Hepatocyte (in vitro differentiated cells): Measurements from ENCODE around the gene EHMT2. TPM values are rescaled to one million over a fixed set of nuclear protein-coding genes. Genes with fewer than 3 reads are reported as not detected.

Experiments used
- DNase-seq: peaks from one replicate; pipeline ENCODE4 v3.0.0-alpha.2; 2016; ENCODE audit warnings: low spot score
- H2AFZ ChIP-seq: fragments of 200-600 bp; sonication (generic); 2 replicates; pipeline ENCODE4 v1.6.0; 2016; ENCODE audit warnings: antibody characterized with exemption, mild to moderate bottlenecking
- H3K27ac ChIP-seq: fragments of 200-600 bp; sonication (generic); 2 replicates; pipeline ENCODE4 v1.5.1; 2016; ENCODE audit warnings: mild to moderate bottlenecking
- H3K27me3 ChIP-seq: fragments of 200-600 bp; sonication (generic); 2 replicates; pipeline ENCODE4 v1.6.1; 2016
- H3K36me3 ChIP-seq: fragments of 200-600 bp; sonication (generic); replicated peaks from 2 replicates; pipeline ENCODE4 v1.5.1; 2016; ENCODE audit warnings: low read depth; ENCODE audit not compliant: insufficient read depth
- H3K4me1 ChIP-seq: fragments of 200-600 bp; sonication (generic); 2 replicates; pipeline ENCODE4 v1.5.1; 2016; ENCODE audit warnings: mild to moderate bottlenecking, moderate library complexity; ENCODE audit not compliant: insufficient read depth
- H3K4me2 ChIP-seq: fragments of 200-600 bp; sonication (generic); 2 replicates; pipeline ENCODE4 v1.6.0; 2016
- H3K4me3 ChIP-seq: fragments of 200-600 bp; sonication (generic); 2 replicates; pipeline ENCODE4 v1.5.1; 2016; ENCODE audit warnings: mild to moderate bottlenecking
- H3K79me2 ChIP-seq: fragments of 200-600 bp; sonication (generic); 2 replicates; pipeline ENCODE4 v1.6.0; 2017; ENCODE audit warnings: mild to moderate bottlenecking
- H3K9me2 ChIP-seq: fragments of 200-600 bp; sonication (generic); replicated peaks from 2 replicates; pipeline ENCODE4 v1.6.0; 2017; ENCODE audit warnings: mild to moderate bottlenecking; ENCODE audit not compliant: insufficient read depth
- H3K9me3 ChIP-seq: fragments of 200-600 bp; sonication (generic); 2 replicates; pipeline ENCODE4 v1.5.1; 2016; ENCODE audit warnings: low read depth, mild to moderate bottlenecking
- H4K20me1 ChIP-seq: fragments of 200-600 bp; sonication (generic); 2 replicates; pipeline ENCODE4 v1.6.0; 2016; ENCODE audit warnings: mild to moderate bottlenecking; ENCODE audit not compliant: insufficient read depth, poor library complexity, severe bottlenecking
- EZH2 ChIP-seq: fragments of 200-600 bp; sonication (generic); IDR thresholded peaks from 2 replicates; pipeline ENCODE4 v1.6.1; 2016; ENCODE audit warnings: antibody characterized with exemption, mild to moderate bottlenecking, borderline replicate concordance
- EZH2phosphoT487 ChIP-seq: fragments of 200-600 bp; sonication (generic); IDR thresholded peaks from one replicate; pipeline ENCODE4 v1.6.1; 2018; ENCODE audit warnings: antibody characterized with exemption, mild to moderate bottlenecking, low read depth, moderate library complexity; ENCODE audit not compliant: unreplicated experiment, severe bottlenecking
- WGBS: methylation state at CpG from one replicate; pipeline ENCODE4 v1.1.6; 2016; ENCODE audit warnings: low lambda C conversion rate; ENCODE audit errors: missing lambda C conversion rate; 5-methylcytosine and 5-hydroxymethylcytosine counted together
- polyA plus RNA-seq: library from polyadenylated mRNA; unstranded; fragments of >200 nt; fragmentation: Nextera tagmentation; extraction: Ambion mirVana; gene quantifications from 2 replicates; pipeline ENCODE4 v1.2.1, GENCODE V29; 2016
- total RNA-seq: library from RNA; depleted of rRNA; stranded (reverse); fragments of >200 nt; gene quantifications from 2 replicates; pipeline ENCODE4 v1.2.3, GENCODE V29; 2014
- TF ChIP-seq, protein P1 (sequence below): fragments of 200-600 bp; sonication (generic); IDR thresholded peaks from 2 replicates; pipeline ENCODE4 v1.5.1; 2016; ENCODE audit warnings: antibody characterized with exemption, mild to moderate bottlenecking; ENCODE audit not compliant: poor library complexity

The EHMT2 gene
- total and polyA plus RNA-seq, 2 experiments from 2014 or later = 40.0 to 41.9 TPM

- no peak overlapping the region for H3K4me2 ChIP-seq
- WGBS = 15% methylated on average over 6 of the region's 6 CpGs
- DNase-seq = peak; percentile 57
- peaks cover 15% of the 10 kb centered on the region for H3K4me1 ChIP-seq
- no peaks in the 10 kb centered on the region for H3K9me2 ChIP-seq
- no peak overlapping the region for H3K4me3 ChIP-seq
- no peaks in the 10 kb centered on the region for H3K9me3 ChIP-seq
- no peaks in the 10 kb centered on the region for H3K36me3 ChIP-seq
- no peak overlapping the region for H2AFZ ChIP-seq
- H3K27ac ChIP-seq = peak overlapping the region; percentile 80
- no peaks in the 10 kb centered on the region for H3K79me2 ChIP-seq
- TF ChIP-seq, protein P1, sequence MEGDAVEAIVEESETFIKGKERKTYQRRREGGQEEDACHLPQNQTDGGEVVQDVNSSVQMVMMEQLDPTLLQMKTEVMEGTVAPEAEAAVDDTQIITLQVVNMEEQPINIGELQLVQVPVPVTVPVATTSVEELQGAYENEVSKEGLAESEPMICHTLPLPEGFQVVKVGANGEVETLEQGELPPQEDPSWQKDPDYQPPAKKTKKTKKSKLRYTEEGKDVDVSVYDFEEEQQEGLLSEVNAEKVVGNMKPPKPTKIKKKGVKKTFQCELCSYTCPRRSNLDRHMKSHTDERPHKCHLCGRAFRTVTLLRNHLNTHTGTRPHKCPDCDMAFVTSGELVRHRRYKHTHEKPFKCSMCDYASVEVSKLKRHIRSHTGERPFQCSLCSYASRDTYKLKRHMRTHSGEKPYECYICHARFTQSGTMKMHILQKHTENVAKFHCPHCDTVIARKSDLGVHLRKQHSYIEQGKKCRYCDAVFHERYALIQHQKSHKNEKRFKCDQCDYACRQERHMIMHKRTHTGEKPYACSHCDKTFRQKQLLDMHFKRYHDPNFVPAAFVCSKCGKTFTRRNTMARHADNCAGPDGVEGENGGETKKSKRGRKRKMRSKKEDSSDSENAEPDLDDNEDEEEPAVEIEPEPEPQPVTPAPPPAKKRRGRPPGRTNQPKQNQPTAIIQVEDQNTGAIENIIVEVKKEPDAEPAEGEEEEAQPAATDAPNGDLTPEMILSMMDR = no peak
- TF ChIP-seq EZH2phosphoT487 = no peak
- no peak for TF ChIP-seq EZH2
- H4K20me1 ChIP-seq = no peaks in the 10 kb centered on the region
- H3K27me3 ChIP-seq = no peaks in the 10 kb centered on the region
These were observed 42.8 kb upstream of the EHMT2 start for GRCh38 chr6:31940256-31940664.

DNA sequence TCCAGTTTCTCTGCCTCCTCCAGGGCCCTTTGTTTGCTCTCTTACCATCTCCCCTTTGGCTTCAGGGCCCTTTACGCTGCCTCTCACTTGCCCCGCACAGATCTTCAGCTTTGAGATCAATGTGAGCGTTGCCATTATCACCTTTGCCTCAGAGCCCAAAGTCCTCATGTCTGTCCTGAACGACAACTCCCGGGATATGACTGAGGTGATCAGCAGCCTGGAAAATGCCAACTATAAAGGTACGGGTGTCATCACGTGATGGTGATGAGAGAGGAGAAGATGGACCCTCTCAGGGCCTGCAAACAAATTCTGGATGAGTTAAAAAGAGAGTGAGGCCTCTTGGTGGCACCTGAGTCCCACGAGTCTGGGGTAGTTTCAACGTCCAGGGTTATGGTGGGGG is 38.3 kb upstream of the EHMT2 start:
- Histone ChIP-seq H3K9me2 (no peaks in the 10 kb centered on the region), H3K4me2 (no peak overlapping the region), H3K9me3 (no peaks in the 10 kb centered on the region), H4K20me1 (no peaks in the 10 kb centered on the region), H3K36me3 (no peaks in the 10 kb centered on the region), H3K27me3 (no peaks in the 10 kb centered on the region), H3K27ac (no peak overlapping the region), H3K4me1 (peaks cover 5% of the 10 kb centered on the region), H2AFZ (no peak overlapping the region), H3K4me3 (no peak overlapping the region), H3K79me2 (no peaks in the 10 kb centered on the region)
- DNase-seq = no peak
- 82% methylated on average over 9 of the region's 9 CpGs for WGBS
- TF ChIP-seq EZH2 = no peak
- TF ChIP-seq, protein P1 = no peak
- TF ChIP-seq EZH2phosphoT487 = no peak

DNA sequence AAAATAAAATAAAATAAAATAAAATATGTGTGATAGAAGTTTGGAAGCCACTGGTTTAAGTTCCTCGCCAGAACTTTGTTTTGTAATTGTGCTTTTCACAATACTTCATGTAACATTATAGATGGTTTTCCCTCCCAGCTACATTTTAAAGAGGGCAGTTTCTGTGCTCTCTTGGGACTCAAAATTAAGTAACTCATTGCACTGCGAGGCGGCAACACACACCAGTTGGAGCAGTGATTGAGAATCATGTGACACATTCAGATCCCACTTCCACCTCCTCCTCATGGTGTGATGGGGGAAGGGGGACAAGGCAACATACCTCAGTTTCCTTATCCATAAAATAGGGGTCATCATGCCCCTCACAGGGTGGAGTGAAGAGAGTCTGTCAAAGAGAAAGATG is 37.5 kb upstream of the EHMT2 start:
- WGBS = 85% methylated on average over 3 of the region's 3 CpGs
- H3K4me2 ChIP-seq = no peak overlapping the region
- DNase-seq = no peak

More for the DNA sequence above, 37.5 kb upstream of the EHMT2 start:
- no peaks in the 10 kb centered on the region for H3K9me3 ChIP-seq
- H3K4me3 ChIP-seq = no peak overlapping the region
- H3K9me2 ChIP-seq = no peaks in the 10 kb centered on the region
- no peaks in the 10 kb centered on the region for H3K79me2 ChIP-seq
- no peak for TF ChIP-seq EZH2phosphoT487
- TF ChIP-seq EZH2 = no peak
- TF ChIP-seq, protein P1 = no peak
- H2AFZ ChIP-seq = no peak overlapping the region
- H3K36me3 ChIP-seq = no peaks in the 10 kb centered on the region
- H3K27ac ChIP-seq = no peak overlapping the region
- H3K27me3 ChIP-seq = no peaks in the 10 kb centered on the region
- no peaks in the 10 kb centered on the region for H3K4me1 ChIP-seq
- no peaks in the 10 kb centered on the region for H4K20me1 ChIP-seq
